SK-N-SH (cell line): ENCODE data around the gene YDJC. TPM values are rescaled to one million over a fixed set of nuclear protein-coding genes. Genes with fewer than 3 reads are reported as not detected.
"Not testable (repeated sequence)": the region's sequence is repeated elsewhere in the genome, so short reads cannot be mapped to it uniquely, and the experiment has no call there.

ENCODE experiments used
- CTCF ChIA-PET: fragments of 300-600, 350-600 bp; formaldehyde crosslinking; extraction: SDS; loops from one replicate; lab custom pipeline; 2021; lab: Yijun Ruan, JAX
- POLR2A ChIA-PET: fragments of 350-600 bp; sonication (Branson Sonifier 250); formaldehyde crosslinking; extraction: SDS; loops from one replicate; lab custom pipeline; 2020; ENCODE audit warnings: antibody characterized with exemption, inconsistent platforms; lab: Yijun Ruan, JAX
- DNase-seq: peaks from one replicate; pipeline ENCODE4 v3.0.0; 2012
- H2AFZ ChIP-seq: fragments of 200-600 bp; sonication (generic); 2 replicates; pipeline ENCODE4 v1.8.1; 2016; ENCODE audit warnings: antibody characterized with exemption, mild to moderate bottlenecking, low read depth
- H3F3A ChIP-seq: fragments of 200-600 bp; sonication (generic); replicated peaks from 2 replicates; pipeline ENCODE3; 2016; ENCODE audit warnings: antibody characterized with exemption, mild to moderate bottlenecking; ENCODE audit not compliant: insufficient read depth
- H3K27ac ChIP-seq, 2 experiments: fragments of 200-500 bp in 1 of 2; fragments of 200-600 bp in 1 of 2; sonication (Bioruptor generic) in 1 of 2; sonication (generic), shearing (Covaris generic) in 1 of 2; 2 replicates each; pipeline versions ENCODE4 v1.5.1 to v1.6.1; 2014 to 2016; ENCODE audit warnings: low read depth in 2 of 2, inconsistent platforms in 1 of 2, low read length in 1 of 2, mild to moderate bottlenecking in 1 of 2, mixed read lengths in 1 of 2
- H3K27me3 ChIP-seq: fragments of 200-600 bp; sonication (generic), shearing (Covaris generic); 2 replicates; pipeline ENCODE4 v1.6.1; 2016; ENCODE audit warnings: mixed run types; ENCODE audit not compliant: insufficient read depth
- H3K36me3 ChIP-seq, 2 experiments: fragments of 200-500 bp in 1 of 2; fragments of 200-600 bp in 1 of 2; sonication (Bioruptor generic) in 1 of 2; sonication (generic) in 1 of 2; replicated peaks in 1 of 2; 2 replicates each; pipeline versions ENCODE3 to v1.5.1; 2014 to 2016; ENCODE audit warnings: low read length in 1 of 2, mild to moderate bottlenecking in 1 of 2; ENCODE audit not compliant: insufficient read depth in 2 of 2, control insufficient read depth in 1 of 2
- H3K4me1 ChIP-seq, 2 experiments: fragments of 200-500 bp in 1 of 2; fragments of 200-600 bp in 1 of 2; sonication (Bioruptor generic) in 1 of 2; sonication (generic), shearing (Covaris generic) in 1 of 2; 2 replicates each; pipeline versions ENCODE4 v1.5.1 to v1.6.1; 2014 to 2016; ENCODE audit warnings: low read depth in 1 of 2, low read length in 1 of 2, mixed run types in 1 of 2; ENCODE audit not compliant: insufficient read depth in 2 of 2, control insufficient read depth in 1 of 2
- H3K4me2 ChIP-seq: fragments of 200-600 bp; sonication (generic), shearing (Covaris generic); 2 replicates; pipeline ENCODE4 v1.6.1; 2017; ENCODE audit warnings: mixed run types
- H3K4me3 ChIP-seq, 2 experiments: fragments of 200-500 bp in 1 of 2; fragments of 200-600 bp in 1 of 2; sonication (Bioruptor generic) in 1 of 2; sonication (generic), shearing (Covaris generic) in 1 of 2; 2 replicates each; pipeline versions ENCODE4 v1.5.1 to v1.8.1; 2014 to 2016; ENCODE audit warnings: low read depth in 2 of 2, inconsistent platforms in 1 of 2, low read length in 1 of 2, mild to moderate bottlenecking in 1 of 2, mixed read lengths in 1 of 2, moderate library complexity in 1 of 2
- H3K79me2 ChIP-seq: fragments of 200-600 bp; sonication (generic); 2 replicates; pipeline ENCODE4 v1.8.1; 2017; ENCODE audit warnings: mild to moderate bottlenecking; ENCODE audit not compliant: insufficient read depth
- H3K9ac ChIP-seq: fragments of 200-600 bp; sonication (generic); 2 replicates; pipeline ENCODE4 v1.6.1; 2017; ENCODE audit warnings: mixed run types
- H3K9me2 ChIP-seq: fragments of 200-600 bp; sonication (generic); 2 replicates; pipeline ENCODE4 v1.6.1; 2017; ENCODE audit warnings: mixed run types
- H3K9me3 ChIP-seq: fragments of 200-600 bp; sonication (generic); 2 replicates; pipeline ENCODE4 v1.6.1; 2017; ENCODE audit warnings: mixed run types, mild to moderate bottlenecking, moderate library complexity
- H4K20me1 ChIP-seq: fragments of 200-600 bp; sonication (generic); 2 replicates; pipeline ENCODE4 v1.6.1; 2017; ENCODE audit warnings: mild to moderate bottlenecking, mixed run types; ENCODE audit not compliant: insufficient read depth
- EZH2phosphoT487 ChIP-seq: fragments of 200-600 bp; sonication (generic); IDR thresholded peaks from 2 replicates; pipeline ENCODE4 v1.6.1; 2017; ENCODE audit warnings: low read depth, mixed run types, mild to moderate bottlenecking, antibody characterized with exemption, moderate library complexity, borderline replicate concordance
- GABPA ChIP-seq: IDR thresholded peaks from 2 replicates; pipeline ENCODE4 v1.4.0; 2012; ENCODE audit warnings: low read depth, mild to moderate bottlenecking
- MEF2A ChIP-seq: IDR thresholded peaks from 2 replicates; pipeline ENCODE4 v1.4.0; 2012; ENCODE audit warnings: low read depth, borderline replicate concordance
- NRF1 ChIP-seq: IDR thresholded peaks from 2 replicates; pipeline ENCODE4 v1.6.1; 2012; ENCODE audit warnings: low read depth, mild to moderate bottlenecking, low read length
- RCOR1 ChIP-seq: fragments of 150-350 bp; IDR thresholded peaks from 2 replicates; pipeline ENCODE4 v1.6.1; 2017; ENCODE audit warnings: antibody characterized with exemption, low read length
- TAF1 ChIP-seq: IDR thresholded peaks from 2 replicates; pipeline ENCODE4 v1.6.1; 2012; ENCODE audit warnings: low read depth, mild to moderate bottlenecking, low read length, moderate library complexity, borderline replicate concordance
- YY1 ChIP-seq: IDR thresholded peaks from 2 replicates; pipeline ENCODE4 v1.4.0; 2012; ENCODE audit warnings: low read depth, mild to moderate bottlenecking
- ZBTB33 ChIP-seq: IDR thresholded peaks from 2 replicates; pipeline ENCODE4 v1.4.0; 2012; ENCODE audit warnings: low read depth, borderline replicate concordance
- WGBS: methylation state at CpG from one replicate; pipeline ENCODE4 v1.1.6; 2017; ENCODE audit warnings: low lambda C conversion rate; 5-methylcytosine and 5-hydroxymethylcytosine counted together
- polyA plus RNA-seq, 3 experiments: library from polyadenylated mRNA; depleted of rRNA; stranded (reverse); fragments of >200 nt; gene quantifications; 2 replicates each; pipeline ENCODE4 v1.2.3, GENCODE V29; 2012
- TF ChIP-seq, protein P1 (sequence below): IDR thresholded peaks from 2 replicates; pipeline ENCODE4 v1.6.1; 2012; ENCODE audit warnings: mild to moderate bottlenecking, low read depth, low read length, moderate library complexity

YDJC gene
- polyA plus RNA-seq, 1 of the 3 experiments (the other 2 are of a cell fraction), result 37.4 TPM

GRCh38 chr22:21629255-21630149, at the start of gene YDJC (continued):
- TF ChIP-seq, protein P1, sequence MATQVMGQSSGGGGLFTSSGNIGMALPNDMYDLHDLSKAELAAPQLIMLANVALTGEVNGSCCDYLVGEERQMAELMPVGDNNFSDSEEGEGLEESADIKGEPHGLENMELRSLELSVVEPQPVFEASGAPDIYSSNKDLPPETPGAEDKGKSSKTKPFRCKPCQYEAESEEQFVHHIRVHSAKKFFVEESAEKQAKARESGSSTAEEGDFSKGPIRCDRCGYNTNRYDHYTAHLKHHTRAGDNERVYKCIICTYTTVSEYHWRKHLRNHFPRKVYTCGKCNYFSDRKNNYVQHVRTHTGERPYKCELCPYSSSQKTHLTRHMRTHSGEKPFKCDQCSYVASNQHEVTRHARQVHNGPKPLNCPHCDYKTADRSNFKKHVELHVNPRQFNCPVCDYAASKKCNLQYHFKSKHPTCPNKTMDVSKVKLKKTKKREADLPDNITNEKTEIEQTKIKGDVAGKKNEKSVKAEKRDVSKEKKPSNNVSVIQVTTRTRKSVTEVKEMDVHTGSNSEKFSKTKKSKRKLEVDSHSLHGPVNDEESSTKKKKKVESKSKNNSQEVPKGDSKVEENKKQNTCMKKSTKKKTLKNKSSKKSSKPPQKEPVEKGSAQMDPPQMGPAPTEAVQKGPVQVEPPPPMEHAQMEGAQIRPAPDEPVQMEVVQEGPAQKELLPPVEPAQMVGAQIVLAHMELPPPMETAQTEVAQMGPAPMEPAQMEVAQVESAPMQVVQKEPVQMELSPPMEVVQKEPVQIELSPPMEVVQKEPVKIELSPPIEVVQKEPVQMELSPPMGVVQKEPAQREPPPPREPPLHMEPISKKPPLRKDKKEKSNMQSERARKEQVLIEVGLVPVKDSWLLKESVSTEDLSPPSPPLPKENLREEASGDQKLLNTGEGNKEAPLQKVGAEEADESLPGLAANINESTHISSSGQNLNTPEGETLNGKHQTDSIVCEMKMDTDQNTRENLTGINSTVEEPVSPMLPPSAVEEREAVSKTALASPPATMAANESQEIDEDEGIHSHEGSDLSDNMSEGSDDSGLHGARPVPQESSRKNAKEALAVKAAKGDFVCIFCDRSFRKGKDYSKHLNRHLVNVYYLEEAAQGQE, result no peak
- TF ChIP-seq YY1 (peak; percentile 67), NRF1 (peak; percentile 56; the same call in 1 of the 2 replicates)

DNA sequence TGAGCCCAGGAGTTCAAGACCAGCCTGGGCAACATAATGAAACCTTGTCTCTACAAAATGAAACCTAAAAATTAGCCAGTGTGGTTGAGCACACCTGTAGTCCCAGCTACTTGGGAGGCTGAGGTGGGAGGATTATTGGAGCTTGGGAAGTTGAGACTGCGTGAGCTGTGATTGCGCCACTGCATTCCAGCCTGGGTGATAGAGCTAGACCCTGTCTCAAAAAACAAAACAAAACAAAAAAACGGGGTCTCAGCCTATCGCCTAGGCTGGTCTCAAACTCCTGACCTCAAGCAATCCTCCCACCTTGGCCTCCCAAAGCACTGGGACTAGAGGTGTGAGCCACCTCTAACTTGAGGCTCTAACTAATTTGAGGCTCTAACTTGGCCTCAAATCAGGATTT, 49.6 kb upstream of the YDJC start:
- no peaks in the 10 kb centered on the region for H3K27me3 ChIP-seq
- no peak overlapping the region for H3K4me3 ChIP-seq
- H3K4me2 ChIP-seq, result no peak overlapping the region
- no peak overlapping the region for H2AFZ ChIP-seq
- ChIA-PET POLR2A (interaction anchor here (0.8 kb wide), 1 partner anchor 9 kb away, joined by 3 read pairs; no protein-coding TSS in a partner anchor), CTCF (no interaction called here)
- TF ChIP-seq MEF2A (no peak), EZH2phosphoT487 (no peak), TAF1 (no peak), ZBTB33 (no peak), RCOR1 (no peak), GABPA (no peak)
- TF ChIP-seq, protein P1, result no peak
- H3K79me2 ChIP-seq, result no peaks in the 10 kb centered on the region
- DNase-seq, result no peak
- H3K9me2 ChIP-seq, result no peaks in the 10 kb centered on the region
- peaks cover under 1 to 28% of the 10 kb centered on the region in 2 experiments for H3K36me3 ChIP-seq
- no peaks in the 10 kb centered on the region for H3K9me3 ChIP-seq
- H3K27ac ChIP-seq, result no peak overlapping the region
- H3F3A ChIP-seq, result no peaks in the 10 kb centered on the region
- H3K9ac ChIP-seq, result no peak overlapping the region
- WGBS, result 86% methylated on average over 4 of the region's 4 CpGs
- H3K4me1 ChIP-seq, result no peaks in the 10 kb centered on the region; a peak in 1 of 4 replicates
- H4K20me1 ChIP-seq, result no peaks in the 10 kb centered on the region

- H3K27ac ChIP-seq, H2AFZ ChIP-seq, H3K9ac ChIP-seq, H3K4me2 ChIP-seq, CTCF ChIA-PET, DNase-seq, H3K4me3 ChIP-seq, H4K20me1 ChIP-seq, H3K9me3 ChIP-seq, H3K9me2 ChIP-seq, H3K27me3 ChIP-seq, POLR2A ChIA-PET, H3F3A ChIP-seq, H3K4me1 ChIP-seq, H3K79me2 ChIP-seq: not testable (repeated sequence)
- over 99% methylated on average over 12 of the region's 12 CpGs for WGBS
- peaks cover 4 to 33% of the 10 kb centered on the region in 2 experiments for H3K36me3 ChIP-seq
These were observed 49.0 kb upstream of the YDJC start for GRCh38 chr22:21678842-21679241.
